DND-41 (cell line): ENCODE data around the gene SRF.

ENCODE experiments used
- ATAC-seq: fragments of 200-7000 bp; cut with Tn5 transposase; 3 replicates; pipeline ENCODE4 v1.9.1; 2021; ENCODE audit warnings: low read depth; ENCODE audit not compliant: insufficient read depth
- DNase-seq: peaks from one replicate; pipeline ENCODE4 v3.0.0-alpha.2; 2020
- H2AFZ ChIP-seq: 2 replicates; pipeline ENCODE4 v1.6.0; 2012; ENCODE audit warnings: low read depth, low read length
- H3K27ac ChIP-seq: 2 replicates; pipeline ENCODE4 v1.5.1; 2012; ENCODE audit warnings: low read length, inconsistent platforms
- H3K27me3 ChIP-seq: fragments of 200-600 bp; sonication (generic); 2 replicates; pipeline ENCODE4 v1.6.0; 2012; ENCODE audit warnings: low read length, mild to moderate bottlenecking, inconsistent platforms; ENCODE audit not compliant: insufficient read depth, poor library complexity
- H3K36me3 ChIP-seq: 2 replicates; pipeline ENCODE4 v1.5.1; 2012; ENCODE audit warnings: low read length, inconsistent platforms; ENCODE audit not compliant: insufficient read depth
- H3K4me1 ChIP-seq: 2 replicates; pipeline ENCODE4 v1.5.1; 2012; ENCODE audit warnings: mild to moderate bottlenecking, low read length; ENCODE audit not compliant: insufficient read depth
- H3K4me2 ChIP-seq: 2 replicates; pipeline ENCODE4 v1.6.0; 2012; ENCODE audit warnings: mild to moderate bottlenecking, moderate library complexity, low read length, inconsistent platforms; ENCODE audit not compliant: insufficient read depth
- H3K4me3 ChIP-seq, 2 experiments: fragments of 200-600 bp in 1 of 2; shearing (Covaris generic) in 1 of 2; 2 replicates each; pipeline ENCODE4 v1.5.1; 2012 to 2016; ENCODE audit warnings: inconsistent platforms in 2 of 2, low read length in 2 of 2, mild to moderate bottlenecking in 2 of 2, low read depth in 1 of 2, moderate library complexity in 1 of 2
- H3K79me2 ChIP-seq: 2 replicates; pipeline ENCODE4 v1.6.0; 2012; ENCODE audit warnings: low read length, inconsistent platforms; ENCODE audit not compliant: insufficient read depth
- H3K9ac ChIP-seq: 2 replicates; pipeline ENCODE4 v1.6.0; 2012; ENCODE audit warnings: low read depth, mild to moderate bottlenecking, inconsistent platforms, low read length, moderate library complexity
- H3K9me3 ChIP-seq: 2 replicates; pipeline ENCODE4 v1.5.1; 2012; ENCODE audit warnings: low read length, moderate library complexity, mild to moderate bottlenecking, inconsistent platforms; ENCODE audit not compliant: insufficient read depth, severe bottlenecking
- H4K20me1 ChIP-seq: 2 replicates; pipeline ENCODE4 v1.6.0; 2012; ENCODE audit warnings: low read length; ENCODE audit not compliant: insufficient read depth
- CTCF ChIP-seq: IDR thresholded peaks from 2 replicates; pipeline ENCODE4 v1.5.1; 2012; ENCODE audit warnings: borderline replicate concordance, low read length, moderate library complexity, mild to moderate bottlenecking; ENCODE audit not compliant: poor library complexity, severe bottlenecking; ENCODE audit errors: extremely low read depth
- EZH2 ChIP-seq: IDR thresholded peaks from 3 replicates; pipeline ENCODE4 v1.6.1; 2012; ENCODE audit warnings: borderline replicate concordance, low read depth, mild to moderate bottlenecking, moderate library complexity, low read length, inconsistent platforms; ENCODE audit not compliant: severe bottlenecking

Gene SRF

GRCh38 chr6:43221046-43221972 is 50.2 kb downstream of the SRF start:
- DNase-seq (no peak), ATAC-seq (no peak)
- Histone ChIP-seq H3K36me3 (peaks cover 59% of the 10 kb centered on the region), H3K27me3 (no peaks in the 10 kb centered on the region), H3K4me2 (no peak overlapping the region), H3K4me3 (no peak overlapping the region), H3K9ac (no peak overlapping the region), H2AFZ (no peak overlapping the region), H3K79me2 (no peaks in the 10 kb centered on the region), H3K27ac (peak overlapping the region; percentile 53; the same call in 1 of the 2 replicates), H4K20me1 (no peaks in the 10 kb centered on the region; the same call in 1 of the 2 replicates), H3K4me1 (peaks cover 13% of the 10 kb centered on the region), H3K9me3 (no peaks in the 10 kb centered on the region)
- TF ChIP-seq CTCF (no peak), EZH2 (no peak)

- peaks cover 50% of the 10 kb centered on the region for H3K36me3 ChIP-seq
- no peaks in the 10 kb centered on the region for H3K79me2 ChIP-seq
- H4K20me1 ChIP-seq: no peaks in the 10 kb centered on the region; the same call in 1 of the 2 replicates
- no peak overlapping the region for H3K4me3 ChIP-seq
- peaks cover 16% of the 10 kb centered on the region for H3K4me1 ChIP-seq
- H2AFZ ChIP-seq: no peak overlapping the region
- H3K27ac ChIP-seq: no peak overlapping the region
- H3K9ac ChIP-seq: no peak overlapping the region
- H3K4me2 ChIP-seq: no peak overlapping the region
- DNase-seq (no peak), ATAC-seq (no peak)
- no peak for TF ChIP-seq EZH2
- no peak for TF ChIP-seq CTCF
- no peaks in the 10 kb centered on the region for H3K27me3 ChIP-seq
- H3K9me3 ChIP-seq: no peaks in the 10 kb centered on the region
Measured at GRCh38 chr6:43222418-43223059, 51.5 kb downstream of the SRF start.

GRCh38 chr6:43223175-43223574 is 52.1 kb downstream of the SRF start:
- Histone ChIP-seq H3K9me3 (no peaks in the 10 kb centered on the region), H3K36me3 (peaks cover 50% of the 10 kb centered on the region), H3K4me1 (peaks cover 22% of the 10 kb centered on the region), H2AFZ (no peak overlapping the region), H3K4me3 (no peak overlapping the region), H3K27ac (no peak overlapping the region), H3K27me3 (no peaks in the 10 kb centered on the region), H3K79me2 (peaks cover 3% of the 10 kb centered on the region), H4K20me1 (no peaks in the 10 kb centered on the region; the same call in 1 of the 2 replicates), H3K4me2 (no peak overlapping the region), H3K9ac (no peak overlapping the region)
- no peak for ATAC-seq
- no peak for DNase-seq
- TF ChIP-seq EZH2 (no peak), CTCF (no peak)
